SK-N-SH (cell line): ENCODE data around the gene MMP24OS. TPM values are rescaled to one million over a fixed set of nuclear protein-coding genes. Genes with fewer than 3 reads are reported as not detected.

ENCODE experiments used
- CTCF ChIA-PET: fragments of 300-600, 350-600 bp; formaldehyde crosslinking; extraction: SDS; loops from one replicate; lab custom pipeline; 2021; lab: Yijun Ruan, JAX
- POLR2A ChIA-PET: fragments of 350-600 bp; sonication (Branson Sonifier 250); formaldehyde crosslinking; extraction: SDS; loops from one replicate; lab custom pipeline; 2020; ENCODE audit warnings: antibody characterized with exemption, inconsistent platforms; lab: Yijun Ruan, JAX
- DNase-seq: peaks from one replicate; pipeline ENCODE4 v3.0.0; 2012
- H2AFZ ChIP-seq: fragments of 200-600 bp; sonication (generic); 2 replicates; pipeline ENCODE4 v1.8.1; 2016; ENCODE audit warnings: antibody characterized with exemption, mild to moderate bottlenecking, low read depth
- H3F3A ChIP-seq: fragments of 200-600 bp; sonication (generic); replicated peaks from 2 replicates; pipeline ENCODE3; 2016; ENCODE audit warnings: antibody characterized with exemption, mild to moderate bottlenecking; ENCODE audit not compliant: insufficient read depth
- H3K27ac ChIP-seq, 2 experiments: fragments of 200-500 bp in 1 of 2; fragments of 200-600 bp in 1 of 2; sonication (Bioruptor generic) in 1 of 2; sonication (generic), shearing (Covaris generic) in 1 of 2; 2 replicates each; pipeline versions ENCODE4 v1.5.1 to v1.6.1; 2014 to 2016; ENCODE audit warnings: low read depth in 2 of 2, inconsistent platforms in 1 of 2, low read length in 1 of 2, mild to moderate bottlenecking in 1 of 2, mixed read lengths in 1 of 2
- H3K27me3 ChIP-seq: fragments of 200-600 bp; sonication (generic), shearing (Covaris generic); 2 replicates; pipeline ENCODE4 v1.6.1; 2016; ENCODE audit warnings: mixed run types; ENCODE audit not compliant: insufficient read depth
- H3K36me3 ChIP-seq, 2 experiments: fragments of 200-500 bp in 1 of 2; fragments of 200-600 bp in 1 of 2; sonication (Bioruptor generic) in 1 of 2; sonication (generic) in 1 of 2; replicated peaks in 1 of 2; 2 replicates each; pipeline versions ENCODE3 to v1.5.1; 2014 to 2016; ENCODE audit warnings: low read length in 1 of 2, mild to moderate bottlenecking in 1 of 2; ENCODE audit not compliant: insufficient read depth in 2 of 2, control insufficient read depth in 1 of 2
- H3K4me1 ChIP-seq, 2 experiments: fragments of 200-500 bp in 1 of 2; fragments of 200-600 bp in 1 of 2; sonication (Bioruptor generic) in 1 of 2; sonication (generic), shearing (Covaris generic) in 1 of 2; 2 replicates each; pipeline versions ENCODE4 v1.5.1 to v1.6.1; 2014 to 2016; ENCODE audit warnings: low read depth in 1 of 2, low read length in 1 of 2, mixed run types in 1 of 2; ENCODE audit not compliant: insufficient read depth in 2 of 2, control insufficient read depth in 1 of 2
- H3K4me2 ChIP-seq: fragments of 200-600 bp; sonication (generic), shearing (Covaris generic); 2 replicates; pipeline ENCODE4 v1.6.1; 2017; ENCODE audit warnings: mixed run types
- H3K4me3 ChIP-seq, 2 experiments: fragments of 200-500 bp in 1 of 2; fragments of 200-600 bp in 1 of 2; sonication (Bioruptor generic) in 1 of 2; sonication (generic), shearing (Covaris generic) in 1 of 2; 2 replicates each; pipeline versions ENCODE4 v1.5.1 to v1.8.1; 2014 to 2016; ENCODE audit warnings: low read depth in 2 of 2, inconsistent platforms in 1 of 2, low read length in 1 of 2, mild to moderate bottlenecking in 1 of 2, mixed read lengths in 1 of 2, moderate library complexity in 1 of 2
- H3K79me2 ChIP-seq: fragments of 200-600 bp; sonication (generic); 2 replicates; pipeline ENCODE4 v1.8.1; 2017; ENCODE audit warnings: mild to moderate bottlenecking; ENCODE audit not compliant: insufficient read depth
- H3K9ac ChIP-seq: fragments of 200-600 bp; sonication (generic); 2 replicates; pipeline ENCODE4 v1.6.1; 2017; ENCODE audit warnings: mixed run types
- H3K9me2 ChIP-seq: fragments of 200-600 bp; sonication (generic); 2 replicates; pipeline ENCODE4 v1.6.1; 2017; ENCODE audit warnings: mixed run types
- H3K9me3 ChIP-seq: fragments of 200-600 bp; sonication (generic); 2 replicates; pipeline ENCODE4 v1.6.1; 2017; ENCODE audit warnings: mixed run types, mild to moderate bottlenecking, moderate library complexity
- H4K20me1 ChIP-seq: fragments of 200-600 bp; sonication (generic); 2 replicates; pipeline ENCODE4 v1.6.1; 2017; ENCODE audit warnings: mild to moderate bottlenecking, mixed run types; ENCODE audit not compliant: insufficient read depth
- CHD2 ChIP-seq: fragments of 150-350 bp; IDR thresholded peaks from 2 replicates; pipeline ENCODE4 v1.6.1; 2018; ENCODE audit warnings: low read length; ENCODE audit not compliant: partially characterized antibody
- EP300 ChIP-seq, 2 experiments: IDR thresholded peaks; 2 replicates each; pipeline versions ENCODE4 v1.4.0 to v1.6.1; 2012; ENCODE audit warnings: borderline replicate concordance in 1 of 2, low read depth in 1 of 2, low read length in 1 of 2
- FOSL2 ChIP-seq: IDR thresholded peaks from 2 replicates; pipeline ENCODE4 v1.4.0; 2012; ENCODE audit warnings: low read depth, mild to moderate bottlenecking, moderate library complexity, borderline replicate concordance
- FOXJ3 ChIP-seq: sonication (generic); formaldehyde crosslinking; IDR thresholded peaks from 2 replicates; pipeline ENCODE4 v1.5.1; 2020; ENCODE audit warnings: mild to moderate bottlenecking, missing genetic modification reagents
- GABPA ChIP-seq: IDR thresholded peaks from 2 replicates; pipeline ENCODE4 v1.4.0; 2012; ENCODE audit warnings: low read depth, mild to moderate bottlenecking
- JUND ChIP-seq: IDR thresholded peaks from 2 replicates; pipeline ENCODE4 v1.4.0; 2012
- NRF1 ChIP-seq: IDR thresholded peaks from 2 replicates; pipeline ENCODE4 v1.6.1; 2012; ENCODE audit warnings: low read depth, mild to moderate bottlenecking, low read length
- POLR2AphosphoS5 ChIP-seq: IDR thresholded peaks from 2 replicates; pipeline ENCODE4 v1.6.1; 2012; ENCODE audit warnings: low read depth, low read length
- RCOR1 ChIP-seq: fragments of 150-350 bp; IDR thresholded peaks from 2 replicates; pipeline ENCODE4 v1.6.1; 2017; ENCODE audit warnings: antibody characterized with exemption, low read length
- RFX5 ChIP-seq: IDR thresholded peaks from 2 replicates; pipeline ENCODE4 v1.6.1; 2012; ENCODE audit warnings: mild to moderate bottlenecking, improper control_type of control experiment, low read length
- RXRA ChIP-seq: IDR thresholded peaks from 2 replicates; pipeline ENCODE4 v1.4.0; 2012; ENCODE audit warnings: low read depth, mild to moderate bottlenecking, borderline replicate concordance
- SIN3A ChIP-seq: IDR thresholded peaks from 2 replicates; pipeline ENCODE4 v1.6.1; 2012; ENCODE audit warnings: low read depth, mild to moderate bottlenecking, low read length, moderate library complexity, borderline replicate concordance
- SMC3 ChIP-seq: IDR thresholded peaks from 2 replicates; pipeline ENCODE4 v1.6.1; 2012; ENCODE audit warnings: low read depth, low read length, improper control_type of control experiment
- TAF1 ChIP-seq: IDR thresholded peaks from 2 replicates; pipeline ENCODE4 v1.6.1; 2012; ENCODE audit warnings: low read depth, mild to moderate bottlenecking, low read length, moderate library complexity, borderline replicate concordance
- TCF12 ChIP-seq: IDR thresholded peaks from 2 replicates; pipeline ENCODE4 v1.4.0; 2012
- TEAD4 ChIP-seq: IDR thresholded peaks from 2 replicates; pipeline ENCODE4 v1.4.0; 2012; ENCODE audit warnings: mild to moderate bottlenecking, borderline replicate concordance; ENCODE audit not compliant: insufficient read depth
- WGBS: methylation state at CpG from one replicate; pipeline ENCODE4 v1.1.6; 2017; ENCODE audit warnings: low lambda C conversion rate; 5-methylcytosine and 5-hydroxymethylcytosine counted together
- polyA plus RNA-seq, 3 experiments: library from polyadenylated mRNA; depleted of rRNA; stranded (reverse); fragments of >200 nt; gene quantifications; 2 replicates each; pipeline ENCODE4 v1.2.3, GENCODE V29; 2012
- TF ChIP-seq, protein P1 (sequence below): IDR thresholded peaks from 2 replicates; pipeline ENCODE4 v1.4.0; 2012; ENCODE audit warnings: low read depth, borderline replicate concordance
- TF ChIP-seq, protein P2 (sequence below): IDR thresholded peaks from 2 replicates; pipeline ENCODE4 v1.4.0; 2012; ENCODE audit warnings: low read depth
- TF ChIP-seq, protein P3 (sequence below): fragments of 150-350 bp; IDR thresholded peaks from 2 replicates; pipeline ENCODE4 v1.6.1; 2017; ENCODE audit warnings: antibody characterized with exemption, low read length, low read depth, borderline replicate concordance
- TF ChIP-seq, protein P4 (sequence below): fragments of 150-350 bp; IDR thresholded peaks from 2 replicates; pipeline ENCODE4 v1.6.1; 2016; ENCODE audit warnings: mild to moderate bottlenecking, low read depth, low read length
- TF ChIP-seq, protein P5 (sequence below): IDR thresholded peaks from 2 replicates; pipeline ENCODE4; 2012

Gene MMP24OS
- polyA plus RNA-seq, 1 of the 3 experiments (the other 2 are of a cell fraction) = 53.1 TPM

DNA sequence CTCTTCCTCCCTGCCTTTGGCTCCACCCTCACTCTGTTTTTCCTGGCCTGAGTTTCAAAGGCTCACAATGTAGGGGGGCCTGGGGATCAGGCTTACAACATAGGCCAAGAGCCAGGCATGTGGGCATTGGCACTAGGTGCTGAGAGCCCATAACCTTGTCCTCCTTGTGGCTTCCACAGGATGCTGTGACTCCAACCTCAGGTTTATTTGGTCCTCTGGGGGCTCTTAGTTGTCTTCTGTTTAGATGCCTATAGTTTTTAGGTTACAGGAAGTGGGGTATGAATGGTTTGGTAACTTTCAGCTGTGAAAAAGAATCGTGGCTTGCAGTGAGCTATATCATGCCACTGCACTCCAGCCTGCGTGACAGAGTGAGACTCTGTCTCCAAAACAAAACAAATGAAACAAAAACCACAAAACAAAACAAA is 25.9 kb downstream of the MMP24OS start:
- H3K27ac ChIP-seq = no peak overlapping the region

DNA sequence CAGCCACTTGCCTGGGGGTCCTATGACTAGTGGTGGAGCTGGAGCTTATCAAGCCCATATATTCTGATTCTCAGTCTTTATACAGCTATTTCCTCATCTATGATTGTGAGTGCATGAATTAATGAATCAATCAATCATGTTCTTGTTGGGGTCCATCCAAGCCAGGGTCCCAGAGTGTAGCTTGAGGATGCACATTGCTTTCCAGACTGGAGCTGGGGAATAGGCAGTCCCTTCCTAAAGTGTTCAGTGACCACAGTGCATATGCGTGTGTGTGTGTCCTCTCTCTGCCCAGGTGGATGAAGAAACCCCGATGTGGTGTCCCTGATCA is 26.3 kb downstream of the MMP24OS start:
- Histone ChIP-seq H3K27ac (no peak overlapping the region), H3K9ac (no peak overlapping the region), H3K4me3 (no peak overlapping the region), H2AFZ (no peak overlapping the region), H3K27me3 (no peaks in the 10 kb centered on the region), H3F3A (no peaks in the 10 kb centered on the region), H3K4me1 (no peaks in the 10 kb centered on the region; a peak in 1 of 4 replicates), H3K36me3 (no peaks in the 10 kb centered on the region), H3K9me2 (no peaks in the 10 kb centered on the region), H3K9me3 (no peaks in the 10 kb centered on the region), H3K79me2 (no peaks in the 10 kb centered on the region), H3K4me2 (no peak overlapping the region), H4K20me1 (no peaks in the 10 kb centered on the region)
- TF ChIP-seq GABPA (no peak), TAF1 (no peak), RXRA (no peak), EP300 (IDR thresholded peaks at IDR 0.05; ENCODE audit: borderline replicate concordance in 1 of 2, low read depth in 1 of 2, low read length in 1 of 2) (no peak), SIN3A (no peak), SMC3 (no peak), POLR2AphosphoS5 (no peak), FOXJ3 (no peak), NRF1 (no peak), TEAD4 (no peak), FOSL2 (no peak)
- TF ChIP-seq, protein P1, sequence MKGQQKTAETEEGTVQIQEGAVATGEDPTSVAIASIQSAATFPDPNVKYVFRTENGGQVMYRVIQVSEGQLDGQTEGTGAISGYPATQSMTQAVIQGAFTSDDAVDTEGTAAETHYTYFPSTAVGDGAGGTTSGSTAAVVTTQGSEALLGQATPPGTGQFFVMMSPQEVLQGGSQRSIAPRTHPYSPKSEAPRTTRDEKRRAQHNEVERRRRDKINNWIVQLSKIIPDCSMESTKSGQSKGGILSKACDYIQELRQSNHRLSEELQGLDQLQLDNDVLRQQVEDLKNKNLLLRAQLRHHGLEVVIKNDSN = no peak
- TF ChIP-seq, protein P2, sequence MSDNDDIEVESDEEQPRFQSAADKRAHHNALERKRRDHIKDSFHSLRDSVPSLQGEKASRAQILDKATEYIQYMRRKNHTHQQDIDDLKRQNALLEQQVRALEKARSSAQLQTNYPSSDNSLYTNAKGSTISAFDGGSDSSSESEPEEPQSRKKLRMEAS = no peak
- TF ChIP-seq, protein P3, sequence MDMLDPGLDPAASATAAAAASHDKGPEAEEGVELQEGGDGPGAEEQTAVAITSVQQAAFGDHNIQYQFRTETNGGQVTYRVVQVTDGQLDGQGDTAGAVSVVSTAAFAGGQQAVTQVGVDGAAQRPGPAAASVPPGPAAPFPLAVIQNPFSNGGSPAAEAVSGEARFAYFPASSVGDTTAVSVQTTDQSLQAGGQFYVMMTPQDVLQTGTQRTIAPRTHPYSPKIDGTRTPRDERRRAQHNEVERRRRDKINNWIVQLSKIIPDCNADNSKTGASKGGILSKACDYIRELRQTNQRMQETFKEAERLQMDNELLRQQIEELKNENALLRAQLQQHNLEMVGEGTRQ = no peak
- POLR2A ChIA-PET = no interaction called here
- 90% methylated on average over 2 of the region's 2 CpGs for WGBS
- no peak for DNase-seq
- CTCF ChIA-PET = no interaction called here

More for the DNA sequence above, 25.9 kb downstream of the MMP24OS start:
- H3K79me2 ChIP-seq = no peaks in the 10 kb centered on the region
- no peaks in the 10 kb centered on the region for H3K9me2 ChIP-seq
- H3K9ac ChIP-seq = no peak overlapping the region
- no peak overlapping the region for H3K4me3 ChIP-seq
- ChIA-PET POLR2A (no interaction called here), CTCF (no interaction called here)
- DNase-seq = no peak
- no peak overlapping the region for H3K4me2 ChIP-seq
- H2AFZ ChIP-seq = no peak overlapping the region
- H3K9me3 ChIP-seq = no peaks in the 10 kb centered on the region
- no peaks in the 10 kb centered on the region for H4K20me1 ChIP-seq
- H3F3A ChIP-seq = peaks cover 2% of the 10 kb centered on the region
- TF ChIP-seq TCF12 (no peak), TEAD4 (no peak), JUND (no peak), CHD2 (no peak), RCOR1 (no peak), POLR2AphosphoS5 (no peak), SIN3A (no peak), RFX5 (no peak)
- TF ChIP-seq, protein P4, sequence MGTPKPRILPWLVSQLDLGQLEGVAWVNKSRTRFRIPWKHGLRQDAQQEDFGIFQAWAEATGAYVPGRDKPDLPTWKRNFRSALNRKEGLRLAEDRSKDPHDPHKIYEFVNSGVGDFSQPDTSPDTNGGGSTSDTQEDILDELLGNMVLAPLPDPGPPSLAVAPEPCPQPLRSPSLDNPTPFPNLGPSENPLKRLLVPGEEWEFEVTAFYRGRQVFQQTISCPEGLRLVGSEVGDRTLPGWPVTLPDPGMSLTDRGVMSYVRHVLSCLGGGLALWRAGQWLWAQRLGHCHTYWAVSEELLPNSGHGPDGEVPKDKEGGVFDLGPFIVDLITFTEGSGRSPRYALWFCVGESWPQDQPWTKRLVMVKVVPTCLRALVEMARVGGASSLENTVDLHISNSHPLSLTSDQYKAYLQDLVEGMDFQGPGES = no peak
- TF ChIP-seq, protein P3 = no peak
- TF ChIP-seq, protein P5, sequence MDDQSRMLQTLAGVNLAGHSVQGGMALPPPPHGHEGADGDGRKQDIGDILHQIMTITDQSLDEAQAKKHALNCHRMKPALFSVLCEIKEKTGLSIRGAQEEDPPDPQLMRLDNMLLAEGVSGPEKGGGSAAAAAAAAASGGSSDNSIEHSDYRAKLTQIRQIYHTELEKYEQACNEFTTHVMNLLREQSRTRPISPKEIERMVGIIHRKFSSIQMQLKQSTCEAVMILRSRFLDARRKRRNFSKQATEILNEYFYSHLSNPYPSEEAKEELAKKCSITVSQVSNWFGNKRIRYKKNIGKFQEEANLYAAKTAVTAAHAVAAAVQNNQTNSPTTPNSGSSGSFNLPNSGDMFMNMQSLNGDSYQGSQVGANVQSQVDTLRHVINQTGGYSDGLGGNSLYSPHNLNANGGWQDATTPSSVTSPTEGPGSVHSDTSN = no peak
- TF ChIP-seq, protein P1 = no peak
- no peaks in the 10 kb centered on the region for H3K36me3 ChIP-seq
- H3K27me3 ChIP-seq = no peaks in the 10 kb centered on the region
- H3K4me1 ChIP-seq = no peaks in the 10 kb centered on the region; a peak in 1 of 4 replicates
- 77% methylated on average over 2 of the region's 2 CpGs for WGBS
